IPS-18a (cell line): ENCODE data around the gene TMCC1.
"Not testable (repeated sequence)": the region's sequence is repeated elsewhere in the genome, so short reads cannot be mapped to it uniquely, and the experiment has no call there.

ENCODE experiments used
- H3K27ac ChIP-seq: one replicate; pipeline ENCODE4 v1.5.1; 2013; ENCODE audit warnings: low read length
- H3K27me3 ChIP-seq: one replicate; pipeline ENCODE4 v1.6.1; 2013; ENCODE audit warnings: mild to moderate bottlenecking, low read length; ENCODE audit not compliant: control insufficient read depth, insufficient read depth
- H3K36me3 ChIP-seq: one replicate; pipeline ENCODE4 v1.6.1; 2013; ENCODE audit warnings: low read depth, low read length; ENCODE audit not compliant: control insufficient read depth
- H3K4me1 ChIP-seq: one replicate; pipeline ENCODE4 v1.6.1; 2013; ENCODE audit warnings: low read depth, low read length; ENCODE audit not compliant: control insufficient read depth
- H3K4me3 ChIP-seq: one replicate; pipeline ENCODE4 v1.5.1; 2013; ENCODE audit warnings: low read length
- H3K9ac ChIP-seq: one replicate; pipeline ENCODE4 v1.6.1; 2013; ENCODE audit warnings: mild to moderate bottlenecking, low read length, moderate library complexity
- H3K9me3 ChIP-seq: one replicate; pipeline ENCODE4 v1.6.1; 2013; ENCODE audit warnings: low read depth, low read length; ENCODE audit not compliant: control insufficient read depth

TMCC1 gene

GRCh38 chr3:129708328-129708861, 185.1 kb downstream of the TMCC1 start:
- Histone ChIP-seq H3K36me3 (no peaks in the 10 kb centered on the region), H3K4me3 (no peak overlapping the region), H3K27ac (no peak overlapping the region), H3K9ac (no peak overlapping the region), H3K4me1 (no peaks in the 10 kb centered on the region), H3K27me3 (no peaks in the 10 kb centered on the region), H3K9me3 (no peaks in the 10 kb centered on the region)

- H3K36me3 ChIP-seq = no peaks in the 10 kb centered on the region
- H3K27ac ChIP-seq = no peak overlapping the region
- no peak overlapping the region for H3K9ac ChIP-seq
- H3K4me3 ChIP-seq = no peak overlapping the region
- peaks cover 17% of the 10 kb centered on the region for H3K4me1 ChIP-seq
- H3K9me3 ChIP-seq = no peaks in the 10 kb centered on the region
- no peaks in the 10 kb centered on the region for H3K27me3 ChIP-seq
Measured at GRCh38 chr3:129705274-129705673, 188.2 kb downstream of the TMCC1 start.

- Histone ChIP-seq H3K9me3 (no peaks in the 10 kb centered on the region), H3K4me3 (no peak overlapping the region), H3K9ac (no peak overlapping the region), H3K36me3 (no peaks in the 10 kb centered on the region), H3K27ac (no peak overlapping the region), H3K4me1 (peaks cover 29% of the 10 kb centered on the region), H3K27me3 (no peaks in the 10 kb centered on the region)
Measured at GRCh38 chr3:129703913-129704312, 189.6 kb downstream of the TMCC1 start.

- Histone ChIP-seq H3K27ac (no peak overlapping the region), H3K4me1 (peaks cover 32% of the 10 kb centered on the region), H3K9me3 (no peaks in the 10 kb centered on the region), H3K27me3 (no peaks in the 10 kb centered on the region), H3K9ac (no peak overlapping the region), H3K4me3 (no peak overlapping the region), H3K36me3 (no peaks in the 10 kb centered on the region)
Measured at GRCh38 chr3:129702934-129703712, 190.4 kb downstream of the TMCC1 start.

GRCh38 chr3:129701161-129701560, 192.3 kb downstream of the TMCC1 start:
- peaks cover 32% of the 10 kb centered on the region for H3K4me1 ChIP-seq

GRCh38 chr3:129699612-129700011, 193.9 kb downstream of the TMCC1 start:
- Histone ChIP-seq H3K9me3 (peaks cover 18% of the 10 kb centered on the region), H3K27me3 (no peaks in the 10 kb centered on the region), H3K4me1 (peaks cover 32% of the 10 kb centered on the region), H3K9ac (no peak overlapping the region), H3K27ac (no peak overlapping the region), H3K36me3 (no peaks in the 10 kb centered on the region), H3K4me3 (no peak overlapping the region)

More at GRCh38 chr3:129701161-129701560, 192.3 kb downstream of the TMCC1 start:
- H3K4me3 ChIP-seq = peak overlapping the region; percentile 31
- H3K27me3 ChIP-seq = no peaks in the 10 kb centered on the region
- no peak overlapping the region for H3K9ac ChIP-seq
- H3K27ac ChIP-seq = no peak overlapping the region
- H3K9me3 ChIP-seq = peaks cover 12% of the 10 kb centered on the region
- H3K36me3 ChIP-seq = no peaks in the 10 kb centered on the region

- Histone ChIP-seq H3K27me3 (no peaks in the 10 kb centered on the region), H3K4me3 (no peak overlapping the region), H3K9me3 (peaks cover 18% of the 10 kb centered on the region), H3K27ac (no peak overlapping the region), H3K4me1 (peaks cover 32% of the 10 kb centered on the region), H3K9ac (no peak overlapping the region), H3K36me3 (no peaks in the 10 kb centered on the region)
Measured at GRCh38 chr3:129699199-129699598, 194.3 kb downstream of the TMCC1 start.

GRCh38 chr3:129697229-129697969, 196.1 kb downstream of the TMCC1 start:
- Histone ChIP-seq H3K9ac (no peak overlapping the region), H3K27ac (no peak overlapping the region), H3K4me1 (peaks cover 32% of the 10 kb centered on the region), H3K27me3 (no peaks in the 10 kb centered on the region), H3K36me3 (no peaks in the 10 kb centered on the region), H3K9me3 (peaks cover 18% of the 10 kb centered on the region), H3K4me3 (no peak overlapping the region)

- peaks cover 18% of the 10 kb centered on the region for H3K9me3 ChIP-seq
- H3K27me3 ChIP-seq = not testable (repeated sequence)
Measured at GRCh38 chr3:129696430-129696829, 197.1 kb downstream of the TMCC1 start.

GRCh38 chr3:129695230-129695629, 198.3 kb downstream of the TMCC1 start:
- Histone ChIP-seq H3K4me1 (peaks cover 24% of the 10 kb centered on the region), H3K9me3 (peaks cover 18% of the 10 kb centered on the region), H3K9ac (no peak overlapping the region), H3K36me3 (no peaks in the 10 kb centered on the region), H3K4me3 (no peak overlapping the region), H3K27ac (no peak overlapping the region), H3K27me3 (no peaks in the 10 kb centered on the region)

More at GRCh38 chr3:129696430-129696829, 197.1 kb downstream of the TMCC1 start:
- H3K27ac ChIP-seq, H3K4me3 ChIP-seq, H3K9ac ChIP-seq, H3K36me3 ChIP-seq: not testable (repeated sequence)
- peaks cover 27% of the 10 kb centered on the region for H3K4me1 ChIP-seq

GRCh38 chr3:129694228-129694627, 199.3 kb downstream of the TMCC1 start:
- peaks cover 26% of the 10 kb centered on the region for H3K4me1 ChIP-seq
- H3K9me3 ChIP-seq = peaks cover 18% of the 10 kb centered on the region
- H3K36me3 ChIP-seq = no peaks in the 10 kb centered on the region
- H3K9ac ChIP-seq = no peak overlapping the region
- H3K4me3 ChIP-seq = no peak overlapping the region
- H3K27me3 ChIP-seq = no peaks in the 10 kb centered on the region
- no peak overlapping the region for H3K27ac ChIP-seq
